Activated naive CD8-positive, alpha-beta T cell treated with anti-CD3 and anti-CD28 coated beads, Interleukin-2, amount 10 ng/mL, durations not matched to agents 7 days and 5 days (primary cell): Measurements from ENCODE around the gene KCNMA1. TPM values are rescaled to one million over a fixed set of nuclear protein-coding genes. Genes with fewer than 3 reads are reported as not detected.
"Not testable (repeated sequence)": the region's sequence is repeated elsewhere in the genome, so short reads cannot be mapped to it uniquely, and the experiment has no call there.

Experiments
- ATAC-seq: fragments of 150-1000 bp; cut with Tn5 transposase; one replicate; pipeline ENCODE4 v1.10.0; 2021; ENCODE audit warnings: low read depth, moderate library complexity
- POLR2A ChIA-PET: fragments of 350-600 bp; sonication (Branson Sonifier 250); formaldehyde crosslinking; loops from one replicate; lab custom pipeline; 2021; ENCODE audit warnings: antibody characterized with exemption; lab: Charles Lee
- DNase-seq: peaks from one replicate; pipeline ENCODE4 v3.0.0; 2021
- H3K27ac Mint-ChIP-seq: one replicate; pipeline ENCODE4 v1.8.0; 2022; ENCODE audit warnings: mild to moderate bottlenecking, mixed read lengths
- H3K27me3 Mint-ChIP-seq: one replicate; pipeline ENCODE4 v1.8.0; 2022; ENCODE audit warnings: mild to moderate bottlenecking, moderate library complexity, mixed read lengths
- H3K36me3 Mint-ChIP-seq: one replicate; pipeline ENCODE4 v1.8.0; 2021; ENCODE audit warnings: mild to moderate bottlenecking, mixed read lengths
- H3K4me1 Mint-ChIP-seq: one replicate; pipeline ENCODE4 v1.8.0; 2021; ENCODE audit warnings: mixed read lengths
- H3K4me3 Mint-ChIP-seq: one replicate; pipeline ENCODE4 v1.8.0; 2022; ENCODE audit warnings: mild to moderate bottlenecking, moderate library complexity, mixed read lengths
- H3K9me3 Mint-ChIP-seq: one replicate; pipeline ENCODE4 v1.8.0; 2021; ENCODE audit warnings: mixed read lengths
- total RNA-seq, 2 experiments: library from RNA; stranded (reverse); gene quantifications; one replicate each; pipeline ENCODE4 v1.2.3, GENCODE V29; 2021

Gene KCNMA1
- total RNA-seq, 2 experiments from 2014 or later, result 0.39 to 0.54 TPM

DNA sequence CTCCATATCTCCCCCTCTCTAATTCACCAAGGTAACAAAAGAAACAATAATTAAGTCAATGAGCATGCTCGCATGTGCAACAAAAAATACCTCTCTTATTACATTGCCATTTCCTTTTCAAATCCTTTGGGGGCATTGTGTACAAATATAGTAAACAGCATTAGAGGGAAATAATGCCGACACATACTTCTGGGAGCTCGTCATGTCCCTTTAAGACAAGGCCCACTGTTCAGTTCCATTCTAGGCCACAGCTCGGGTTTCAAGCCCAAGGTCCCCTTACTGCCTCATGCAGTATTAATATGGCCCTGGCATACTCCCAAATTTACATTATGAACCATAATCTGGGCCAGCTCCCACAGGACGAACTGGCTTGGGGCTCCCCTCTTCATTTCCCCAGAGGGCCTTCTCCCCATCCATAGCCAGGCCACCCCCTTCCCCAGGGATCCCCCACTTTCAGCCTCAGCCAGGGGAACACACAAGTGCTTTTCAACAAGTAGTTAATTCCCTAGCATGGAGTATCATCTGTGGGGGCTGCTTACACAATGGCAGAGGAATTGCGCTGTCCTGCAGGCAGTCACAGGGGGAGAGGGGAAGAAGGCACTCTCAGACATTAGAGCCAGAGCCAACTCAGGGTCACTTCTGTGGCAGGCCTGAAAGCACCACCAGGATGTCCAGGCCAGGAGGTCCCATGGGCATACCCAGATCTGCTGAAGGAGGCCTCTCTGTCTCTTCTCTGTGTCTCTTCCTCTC, 110.6 kb downstream of the KCNMA1 start:
- Mint-ChIP-seq H3K4me3 (no peak overlapping the region), H3K9me3 (no peaks in the 10 kb centered on the region), H3K4me1 (no peaks in the 10 kb centered on the region), H3K27ac (no peak overlapping the region), H3K27me3 (peaks cover 19% of the 10 kb centered on the region), H3K36me3 (no peaks in the 10 kb centered on the region)
- POLR2A ChIA-PET, result no interaction called here
- ATAC-seq (no peak), DNase-seq (no peak)

DNA sequence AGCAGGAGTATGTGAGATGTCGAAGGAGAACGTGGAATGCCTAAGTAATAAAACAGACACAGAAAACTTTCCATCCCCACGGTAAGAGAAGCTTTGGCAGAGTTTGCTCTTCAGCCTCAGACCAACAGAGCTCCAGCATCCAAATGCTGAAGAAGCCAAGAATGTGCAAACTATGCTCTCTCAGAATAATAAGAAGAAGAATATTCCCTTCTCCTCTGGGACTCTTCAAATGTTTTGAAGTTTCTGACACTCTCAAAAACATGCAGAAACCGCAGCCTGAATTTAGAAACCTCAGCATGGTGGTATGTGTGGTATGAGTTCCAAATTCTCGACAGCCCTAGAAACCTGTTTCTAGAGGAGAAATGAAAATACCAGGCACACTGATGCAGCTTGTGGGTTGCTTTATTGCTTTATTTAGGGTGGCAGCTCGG, 113.3 kb downstream of the KCNMA1 start:
- DNase-seq, result no peak
- POLR2A ChIA-PET, result no interaction called here
- ATAC-seq, result no peak
- no peaks in the 10 kb centered on the region for H3K9me3 Mint-ChIP-seq
- no peak overlapping the region for H3K27ac Mint-ChIP-seq
- peaks cover 7% of the 10 kb centered on the region for H3K27me3 Mint-ChIP-seq
- H3K36me3 Mint-ChIP-seq, result no peaks in the 10 kb centered on the region
- H3K4me1 Mint-ChIP-seq, result no peaks in the 10 kb centered on the region
- no peak overlapping the region for H3K4me3 Mint-ChIP-seq

DNA sequence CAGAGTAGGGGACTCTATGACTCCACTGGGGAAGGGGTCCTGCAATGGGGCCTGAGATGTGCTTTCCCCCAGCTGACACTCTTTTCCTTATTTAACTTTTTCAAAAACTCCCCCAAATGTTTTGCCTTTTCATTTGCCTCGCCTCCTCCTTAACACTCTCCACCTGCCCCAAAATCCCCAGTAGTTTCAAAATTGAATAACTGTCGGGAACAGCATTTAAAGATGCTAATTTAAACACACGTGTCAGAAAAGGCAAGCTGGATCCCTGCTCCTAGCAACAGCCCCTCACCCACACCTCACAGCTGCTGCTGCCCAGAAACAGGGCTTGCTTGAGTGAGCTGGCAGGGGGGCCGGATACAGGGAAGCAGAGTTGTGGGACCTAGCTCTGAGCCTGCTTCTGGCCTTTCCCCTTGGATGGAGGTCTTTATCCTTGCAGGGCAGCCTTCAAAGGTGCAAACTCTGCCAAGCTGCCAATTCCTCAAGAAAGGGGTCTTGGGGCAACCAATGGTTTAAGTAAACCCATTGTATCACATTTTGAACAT, 115.3 kb downstream of the KCNMA1 start:
- DNase-seq (no peak), ATAC-seq (no peak)
- Mint-ChIP-seq H3K36me3 (no peaks in the 10 kb centered on the region), H3K27me3 (peaks cover 7% of the 10 kb centered on the region), H3K4me1 (no peaks in the 10 kb centered on the region), H3K9me3 (no peaks in the 10 kb centered on the region), H3K4me3 (no peak overlapping the region), H3K27ac (no peak overlapping the region)
- POLR2A ChIA-PET, result no interaction called here

DNA sequence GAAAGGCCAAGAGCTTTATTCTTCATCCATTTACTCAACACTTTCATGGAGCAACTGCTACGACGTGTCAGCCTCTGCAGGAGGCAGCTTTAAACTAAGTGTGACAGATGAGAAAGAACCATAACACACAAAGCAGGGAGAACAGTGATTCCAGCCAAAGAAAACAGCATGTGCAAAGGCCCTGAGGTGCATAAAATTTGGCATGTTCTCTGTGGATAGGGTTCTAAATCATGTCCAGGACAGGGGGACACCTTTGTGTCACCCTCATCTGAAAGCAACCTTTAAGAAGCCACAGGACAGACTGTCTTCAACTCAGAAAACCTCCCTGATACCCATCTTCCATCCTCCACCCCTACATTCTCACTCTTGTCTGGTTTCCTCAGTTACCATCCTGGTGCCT, 116.6 kb downstream of the KCNMA1 start:
- H3K4me3 Mint-ChIP-seq, result no peak overlapping the region
- no peaks in the 10 kb centered on the region for H3K36me3 Mint-ChIP-seq
- H3K27me3 Mint-ChIP-seq, result peaks cover 7% of the 10 kb centered on the region
- DNase-seq (no peak), ATAC-seq (no peak)
- no peak overlapping the region for H3K27ac Mint-ChIP-seq
- H3K4me1 Mint-ChIP-seq, result no peaks in the 10 kb centered on the region
- H3K9me3 Mint-ChIP-seq, result no peaks in the 10 kb centered on the region
- POLR2A ChIA-PET, result no interaction called here

DNA sequence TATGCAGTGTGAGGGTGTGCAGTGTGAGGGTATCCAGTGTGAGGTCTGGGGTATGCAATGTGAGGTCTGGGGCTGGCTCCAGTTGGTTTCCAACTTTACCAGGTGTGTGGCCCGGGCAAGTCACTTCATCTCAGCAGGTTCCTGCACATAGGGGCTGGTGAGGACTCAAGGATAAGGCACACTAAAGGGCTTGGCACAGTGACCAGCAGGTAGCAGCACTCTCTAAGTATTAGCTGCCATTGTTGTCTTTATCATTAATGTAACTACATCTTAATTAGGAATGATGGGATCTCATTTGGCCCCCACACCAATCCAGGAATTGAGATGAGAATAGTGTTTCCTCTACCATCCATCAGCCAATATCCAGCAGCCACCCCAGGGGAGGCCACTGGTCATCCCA, 117.3 kb downstream of the KCNMA1 start:
- Mint-ChIP-seq H3K4me1 (no peaks in the 10 kb centered on the region), H3K27me3 (peaks cover 7% of the 10 kb centered on the region), H3K9me3 (no peaks in the 10 kb centered on the region), H3K36me3 (no peaks in the 10 kb centered on the region), H3K27ac (no peak overlapping the region), H3K4me3 (no peak overlapping the region)
- DNase-seq (no peak), ATAC-seq (no peak)
- POLR2A ChIA-PET, result no interaction called here

DNA sequence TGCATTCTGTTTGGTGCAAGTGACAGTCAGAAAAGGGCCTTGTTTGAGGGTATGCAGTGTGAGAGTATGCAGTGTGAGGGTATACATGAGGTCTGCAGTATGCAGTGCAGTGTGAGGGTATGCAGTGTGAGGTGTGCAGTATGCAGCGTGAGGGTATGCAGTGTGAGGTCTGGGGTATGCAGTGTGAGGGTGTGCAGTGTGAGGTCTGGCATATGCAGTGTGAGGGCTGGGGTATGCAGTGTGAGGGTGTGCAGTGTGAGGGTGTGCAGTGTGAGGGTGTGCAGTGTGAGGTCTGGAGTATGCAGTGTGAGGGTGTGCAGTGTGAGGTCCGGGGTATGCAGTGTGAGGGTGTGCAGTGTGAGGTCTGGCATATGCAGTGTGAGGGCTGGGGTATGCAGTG, 117.8 kb downstream of the KCNMA1 start:
- H3K4me3 Mint-ChIP-seq, DNase-seq, H3K27me3 Mint-ChIP-seq, H3K4me1 Mint-ChIP-seq, ATAC-seq, H3K9me3 Mint-ChIP-seq, POLR2A ChIA-PET, H3K36me3 Mint-ChIP-seq, H3K27ac Mint-ChIP-seq: not testable (repeated sequence)

DNA sequence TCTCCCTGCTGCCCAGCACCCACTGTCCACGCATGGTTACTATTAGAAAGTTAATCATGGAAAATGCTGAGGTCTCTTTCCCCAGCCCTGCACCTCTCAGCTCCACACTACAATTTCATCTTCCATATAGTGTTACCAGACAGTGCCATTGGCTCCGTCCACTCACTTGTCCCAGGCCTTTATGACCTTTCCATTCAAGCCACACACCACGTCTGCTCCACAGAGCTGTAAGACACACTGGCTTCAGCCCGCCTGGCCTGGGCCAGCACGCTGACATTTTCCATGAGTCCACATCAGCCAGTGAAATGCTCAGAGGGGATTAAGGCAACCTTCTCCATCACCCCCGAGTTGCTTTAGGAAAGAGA, 118.7 kb downstream of the KCNMA1 start:
- H3K4me3 Mint-ChIP-seq, result no peak overlapping the region
- H3K9me3 Mint-ChIP-seq, result no peaks in the 10 kb centered on the region
- H3K4me1 Mint-ChIP-seq, result no peaks in the 10 kb centered on the region
- H3K27me3 Mint-ChIP-seq, result peaks cover 7% of the 10 kb centered on the region
- POLR2A ChIA-PET, result no interaction called here
- no peak overlapping the region for H3K27ac Mint-ChIP-seq
- H3K36me3 Mint-ChIP-seq, result no peaks in the 10 kb centered on the region
- DNase-seq (no peak), ATAC-seq (no peak)

DNA sequence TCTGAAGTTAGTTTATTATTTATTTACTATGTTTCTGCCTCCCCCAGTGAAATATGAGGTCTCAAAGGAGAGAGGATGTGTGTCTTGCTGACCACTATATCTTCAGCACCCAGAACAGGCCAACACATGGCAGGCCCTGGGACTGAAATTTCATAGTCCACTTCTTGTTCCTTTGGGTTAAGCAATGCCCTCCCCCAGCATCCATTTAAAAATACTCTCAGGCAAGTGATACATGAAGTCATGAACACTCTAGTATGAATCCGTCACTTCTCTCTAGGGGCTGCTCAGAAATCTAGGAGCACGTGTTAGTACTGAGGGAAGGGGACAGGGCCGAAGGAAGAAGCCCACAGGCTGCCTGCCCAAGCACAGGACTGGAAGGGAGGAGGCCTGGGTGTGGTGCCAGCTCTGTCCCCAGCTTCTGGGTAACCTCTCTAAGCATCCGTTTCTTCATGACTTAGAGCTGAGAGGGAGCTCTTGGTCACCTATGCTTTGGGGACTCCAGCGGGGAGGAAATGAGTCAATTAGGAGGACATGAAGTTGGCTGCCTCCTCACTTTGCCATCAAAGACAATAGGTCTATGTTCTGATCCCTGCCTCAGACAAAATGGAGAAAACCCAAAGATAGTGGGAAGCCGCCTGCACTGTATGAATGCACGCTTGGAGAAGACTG, 119.2 kb downstream of the KCNMA1 start:
- Mint-ChIP-seq H3K9me3 (no peaks in the 10 kb centered on the region), H3K4me1 (no peaks in the 10 kb centered on the region), H3K36me3 (no peaks in the 10 kb centered on the region), H3K4me3 (no peak overlapping the region), H3K27me3 (peaks cover 4% of the 10 kb centered on the region), H3K27ac (no peak overlapping the region)
- POLR2A ChIA-PET, result no interaction called here
- ATAC-seq, result no peak
- no peak for DNase-seq

DNA sequence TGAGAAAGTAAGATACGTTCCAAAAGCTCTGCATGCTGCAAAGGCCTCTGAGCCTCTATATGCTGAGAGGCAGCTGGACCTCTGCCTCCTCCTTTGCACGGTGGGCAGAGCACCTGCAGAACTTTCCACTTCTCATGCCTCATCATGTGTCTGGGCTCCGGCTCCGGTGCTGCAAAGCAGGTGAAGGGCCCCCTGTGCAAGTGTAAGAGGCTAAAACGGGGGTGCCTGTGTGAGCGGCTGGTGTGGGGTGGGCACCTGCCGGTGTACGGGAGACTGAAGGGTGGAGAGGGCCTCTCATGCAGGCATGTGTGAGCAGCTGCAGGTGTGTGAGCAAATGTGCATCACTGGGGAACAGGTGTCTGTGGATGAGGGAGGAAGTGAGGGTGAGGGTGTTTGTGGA, 121.0 kb downstream of the KCNMA1 start:
- no peak for ATAC-seq
- no peak overlapping the region for H3K4me3 Mint-ChIP-seq
- no peaks in the 10 kb centered on the region for H3K9me3 Mint-ChIP-seq
- H3K4me1 Mint-ChIP-seq, result no peaks in the 10 kb centered on the region
- DNase-seq, result no peak
- no peaks in the 10 kb centered on the region for H3K27me3 Mint-ChIP-seq
- H3K36me3 Mint-ChIP-seq, result no peaks in the 10 kb centered on the region
- no peak overlapping the region for H3K27ac Mint-ChIP-seq
- POLR2A ChIA-PET, result no interaction called here

DNA sequence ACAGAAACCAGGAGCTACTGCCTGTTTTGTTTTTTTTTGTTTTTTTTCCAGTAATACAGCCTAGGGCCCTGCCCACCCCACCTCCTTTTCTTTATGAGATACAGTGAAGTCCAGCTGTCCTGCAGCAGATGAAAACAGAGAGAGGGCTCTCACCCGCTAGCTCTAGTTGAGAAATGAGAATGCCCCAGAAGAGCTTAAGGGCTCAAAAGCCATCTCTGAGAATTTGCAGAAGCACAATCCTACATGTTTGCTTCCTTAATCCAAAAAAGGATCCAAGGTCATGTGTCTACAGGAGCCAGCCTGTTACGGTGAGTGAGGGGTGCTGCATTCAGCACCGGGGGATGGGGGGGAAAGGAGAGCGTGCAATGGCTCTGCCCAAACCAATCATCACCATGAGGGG, 122.7 kb downstream of the KCNMA1 start:
- no peak overlapping the region for H3K4me3 Mint-ChIP-seq
- H3K27ac Mint-ChIP-seq, result no peak overlapping the region
- POLR2A ChIA-PET, result no interaction called here
- no peaks in the 10 kb centered on the region for H3K4me1 Mint-ChIP-seq
- H3K9me3 Mint-ChIP-seq, result no peaks in the 10 kb centered on the region
- no peak for DNase-seq
- no peaks in the 10 kb centered on the region for H3K36me3 Mint-ChIP-seq
- peaks cover 6% of the 10 kb centered on the region for H3K27me3 Mint-ChIP-seq
- ATAC-seq, result no peak

DNA sequence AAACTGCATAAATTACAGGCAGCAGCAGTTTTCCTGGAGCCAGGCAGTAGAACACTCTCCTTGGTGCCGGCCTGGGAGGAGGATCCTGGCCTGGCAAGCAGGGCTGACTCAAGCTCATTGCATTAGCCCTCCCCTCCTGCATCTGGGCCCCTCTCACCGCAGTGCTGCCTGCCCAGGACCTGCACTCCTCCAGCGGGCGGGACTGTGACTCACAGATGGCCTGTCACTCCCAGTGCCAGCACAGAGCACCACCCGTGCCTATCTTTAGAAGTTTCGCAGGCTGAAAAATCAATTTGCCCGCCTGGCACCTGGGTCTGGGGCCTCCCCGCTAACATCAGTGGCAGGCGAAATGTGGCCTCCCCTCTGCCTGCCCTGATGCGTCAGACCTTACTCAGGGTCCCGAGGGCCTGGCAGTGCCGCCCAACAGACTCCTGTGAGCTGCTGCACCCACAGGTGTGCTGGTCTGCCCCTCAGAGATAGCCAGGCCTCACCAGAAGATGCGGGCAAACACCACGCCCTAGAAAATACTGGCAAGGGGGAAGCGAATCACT, 123.8 kb downstream of the KCNMA1 start:
- Mint-ChIP-seq H3K36me3 (no peaks in the 10 kb centered on the region), H3K27ac (no peak overlapping the region), H3K27me3 (peaks cover 6% of the 10 kb centered on the region), H3K9me3 (no peaks in the 10 kb centered on the region), H3K4me3 (no peak overlapping the region), H3K4me1 (no peaks in the 10 kb centered on the region)
- DNase-seq, result no peak
- POLR2A ChIA-PET, result no interaction called here
- ATAC-seq, result no peak

DNA sequence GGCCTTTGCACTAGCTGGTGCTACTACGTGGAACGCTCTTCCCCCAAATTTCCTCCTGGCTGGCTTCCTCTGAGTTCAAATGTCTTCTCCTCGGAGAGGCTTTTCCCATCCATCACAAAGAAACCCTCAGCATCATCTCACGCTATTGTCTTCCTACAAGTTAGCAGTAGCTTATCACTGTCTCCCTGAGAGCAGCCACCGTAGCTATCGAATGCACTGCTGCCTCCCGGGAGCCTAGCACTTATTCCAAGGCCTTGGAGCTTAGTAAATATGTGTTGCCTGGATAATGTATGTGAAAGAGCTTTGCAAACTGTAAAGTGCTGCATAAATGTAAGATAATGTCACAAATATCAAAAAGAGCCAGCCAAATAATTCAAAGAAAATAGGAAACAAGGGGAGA, 124.4 kb downstream of the KCNMA1 start:
- no peaks in the 10 kb centered on the region for H3K9me3 Mint-ChIP-seq
- POLR2A ChIA-PET, result no interaction called here
- no peak overlapping the region for H3K27ac Mint-ChIP-seq
- H3K4me1 Mint-ChIP-seq, result no peaks in the 10 kb centered on the region
- no peak overlapping the region for H3K4me3 Mint-ChIP-seq
- peaks cover 6% of the 10 kb centered on the region for H3K27me3 Mint-ChIP-seq
- H3K36me3 Mint-ChIP-seq, result no peaks in the 10 kb centered on the region
- ATAC-seq, result no peak
- no peak for DNase-seq

DNA sequence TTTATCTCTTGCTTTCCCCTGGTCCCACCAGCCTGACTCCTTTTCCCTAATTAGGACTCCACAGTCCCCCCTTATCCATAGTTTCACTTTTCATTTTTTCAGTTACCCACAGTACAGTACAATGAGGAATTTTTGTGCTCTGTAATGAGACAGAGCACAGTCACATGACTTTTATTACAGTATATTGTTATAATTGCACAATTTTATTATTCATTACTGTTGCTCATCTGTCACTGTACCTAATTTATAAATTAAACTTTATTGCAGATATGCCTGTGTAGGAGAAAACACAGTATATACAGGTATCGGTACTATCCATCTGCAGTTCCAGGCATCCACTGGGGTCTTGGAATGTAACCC, 125.4 kb downstream of the KCNMA1 start:
- H3K4me3 Mint-ChIP-seq, result no peak overlapping the region
- H3K4me1 Mint-ChIP-seq, result no peaks in the 10 kb centered on the region
- H3K9me3 Mint-ChIP-seq, result no peaks in the 10 kb centered on the region
- no peak for DNase-seq
- H3K27me3 Mint-ChIP-seq, result peaks cover 6% of the 10 kb centered on the region
- ATAC-seq, result no peak
- H3K27ac Mint-ChIP-seq, result no peak overlapping the region
- POLR2A ChIA-PET, result no interaction called here
- no peaks in the 10 kb centered on the region for H3K36me3 Mint-ChIP-seq
